ENCODE measurements around the gene DBH.

DBH gene

DNA sequence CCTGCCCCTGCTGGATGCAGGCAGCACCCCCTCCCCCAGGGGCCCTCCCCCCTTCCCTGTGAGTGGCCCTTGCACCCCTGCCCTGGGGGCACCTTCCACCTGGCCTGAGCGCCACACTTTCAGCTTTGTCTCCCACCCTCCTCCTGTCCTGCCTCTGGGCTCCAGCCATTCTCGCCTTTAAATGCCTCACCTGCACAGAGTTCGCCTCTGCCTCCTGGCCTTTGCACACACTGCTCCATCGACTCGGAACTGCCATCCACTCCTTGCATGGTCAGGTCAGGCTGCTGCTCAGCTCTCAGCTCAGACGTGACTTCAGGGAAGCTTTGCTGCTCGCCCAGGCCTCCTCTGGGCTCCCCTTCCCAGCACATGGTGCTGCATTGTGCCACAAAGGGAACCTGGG lies 37.2 kb upstream of the DBH start:
- no peak for DNase-seq (ENCODE audit: low spot score)

DNA sequence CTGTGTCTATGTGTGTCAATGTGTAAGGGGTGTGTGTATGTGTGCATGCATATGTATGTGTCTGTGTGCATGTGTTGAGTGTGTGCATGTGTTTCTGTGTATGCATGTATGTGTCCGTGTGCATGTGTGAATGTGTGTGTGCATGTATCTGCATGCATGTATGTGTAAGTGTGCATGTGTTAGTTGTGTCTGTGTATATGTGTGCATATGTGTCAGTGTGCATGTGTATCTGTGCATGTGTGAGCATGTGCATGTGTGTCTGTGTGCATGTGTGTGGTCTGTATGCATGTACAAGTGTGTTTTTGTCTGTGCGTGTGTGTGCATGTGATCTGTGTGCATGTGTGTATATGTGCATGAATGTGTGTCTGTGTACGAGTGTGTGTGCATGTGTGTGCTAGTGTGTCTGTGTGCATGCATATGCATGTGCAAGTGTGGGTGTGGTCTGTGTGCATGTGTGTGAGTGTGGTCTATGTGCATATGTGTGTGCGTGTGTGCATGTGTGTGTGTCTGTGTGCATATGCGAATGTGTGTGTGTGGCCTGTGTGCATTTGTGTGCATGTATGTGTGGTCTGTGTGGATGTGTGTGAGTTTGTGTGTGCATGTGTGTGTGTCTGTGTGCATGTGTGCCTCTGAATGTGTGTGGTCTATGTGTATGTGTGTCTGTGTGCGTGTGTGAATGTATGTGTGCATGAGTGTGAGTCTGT lies 36.5 kb upstream of the DBH start:
- no peak for DNase-seq (ENCODE audit: low spot score)
- Histone ChIP-seq H3K27ac (no peak overlapping the region), H3K4me3 (no peak overlapping the region)
- TF ChIP-seq, protein P1, sequence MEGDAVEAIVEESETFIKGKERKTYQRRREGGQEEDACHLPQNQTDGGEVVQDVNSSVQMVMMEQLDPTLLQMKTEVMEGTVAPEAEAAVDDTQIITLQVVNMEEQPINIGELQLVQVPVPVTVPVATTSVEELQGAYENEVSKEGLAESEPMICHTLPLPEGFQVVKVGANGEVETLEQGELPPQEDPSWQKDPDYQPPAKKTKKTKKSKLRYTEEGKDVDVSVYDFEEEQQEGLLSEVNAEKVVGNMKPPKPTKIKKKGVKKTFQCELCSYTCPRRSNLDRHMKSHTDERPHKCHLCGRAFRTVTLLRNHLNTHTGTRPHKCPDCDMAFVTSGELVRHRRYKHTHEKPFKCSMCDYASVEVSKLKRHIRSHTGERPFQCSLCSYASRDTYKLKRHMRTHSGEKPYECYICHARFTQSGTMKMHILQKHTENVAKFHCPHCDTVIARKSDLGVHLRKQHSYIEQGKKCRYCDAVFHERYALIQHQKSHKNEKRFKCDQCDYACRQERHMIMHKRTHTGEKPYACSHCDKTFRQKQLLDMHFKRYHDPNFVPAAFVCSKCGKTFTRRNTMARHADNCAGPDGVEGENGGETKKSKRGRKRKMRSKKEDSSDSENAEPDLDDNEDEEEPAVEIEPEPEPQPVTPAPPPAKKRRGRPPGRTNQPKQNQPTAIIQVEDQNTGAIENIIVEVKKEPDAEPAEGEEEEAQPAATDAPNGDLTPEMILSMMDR (IDR thresholded peaks at IDR 0.05): no peak

More for the DNA sequence above, 37.2 kb upstream of the DBH start:
- TF ChIP-seq, protein P1 (IDR thresholded peaks at IDR 0.05): no peak
- no peak overlapping the region for H3K4me3 ChIP-seq
- H3K27ac ChIP-seq: no peak overlapping the region

DNA sequence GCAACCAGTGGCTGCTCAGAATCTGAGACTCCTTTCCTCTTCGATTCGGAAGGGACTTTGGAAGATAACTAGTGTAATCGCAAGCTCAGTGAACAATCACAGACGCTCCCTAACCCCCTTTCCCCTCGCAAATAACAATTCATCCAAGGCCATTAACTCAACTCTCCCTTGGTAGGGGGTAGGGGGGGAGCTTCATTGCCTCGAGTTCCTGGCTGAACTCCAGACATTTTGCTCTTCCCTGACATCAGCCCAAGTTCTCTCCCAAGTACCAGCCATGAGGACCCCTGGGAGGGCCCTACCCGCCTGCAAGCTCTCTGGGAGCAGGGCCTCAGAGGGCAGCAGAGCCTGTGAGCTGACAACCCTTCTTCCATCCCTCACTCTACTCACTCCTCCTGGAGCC lies 35.4 kb upstream of the DBH start:
- TF ChIP-seq, protein P1 (IDR thresholded peaks at IDR 0.05): no peak
- Histone ChIP-seq H3K27ac (no peak overlapping the region), H3K4me3 (no peak overlapping the region)
- DNase-seq (ENCODE audit: low spot score): no peak

DNA sequence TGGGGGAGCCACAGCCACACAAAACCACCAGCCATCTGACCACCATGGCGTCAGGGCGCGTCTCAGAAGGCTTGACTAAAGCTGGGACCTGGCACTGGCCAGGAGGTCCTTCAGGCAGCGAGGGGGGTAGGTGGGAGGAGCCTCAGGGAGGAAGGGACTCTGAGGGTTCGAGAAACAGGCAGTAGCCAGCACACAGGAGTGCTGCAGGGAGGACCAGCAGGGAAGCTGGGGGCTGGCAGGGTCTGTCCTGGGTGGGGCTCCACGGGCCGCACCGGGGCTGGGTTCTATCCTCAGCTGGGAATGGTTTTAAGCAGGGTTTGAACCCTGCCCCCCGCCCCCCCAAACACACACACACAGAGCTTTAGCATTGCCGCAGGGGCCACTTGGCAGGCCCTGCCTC lies 34.4 kb upstream of the DBH start:
- TF ChIP-seq, protein P1 (IDR thresholded peaks at IDR 0.05): no peak
- DNase-seq (ENCODE audit: low spot score): no peak
- no peak overlapping the region for H3K27ac ChIP-seq
- H3K4me3 ChIP-seq: no peak overlapping the region

DNA sequence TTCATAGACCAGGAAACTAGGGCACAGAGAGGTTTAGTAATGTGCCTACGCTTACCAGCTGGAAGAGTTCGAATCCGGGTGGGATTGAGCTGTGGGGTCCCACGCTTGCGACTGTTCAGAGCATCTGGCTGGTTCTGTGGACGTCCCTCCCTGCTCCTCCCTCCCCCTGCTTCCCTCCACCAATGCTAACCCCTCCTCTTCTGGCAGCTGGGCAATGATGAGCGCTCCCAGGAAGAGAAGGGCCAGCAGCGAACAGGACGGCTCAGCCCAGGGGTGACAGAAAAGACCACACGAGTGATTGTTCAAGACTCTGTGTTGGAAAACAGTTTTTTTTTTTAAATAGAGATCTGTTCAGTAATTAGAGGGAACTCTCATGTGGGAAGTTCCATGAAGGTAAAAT lies 33.9 kb upstream of the DBH start:
- Histone ChIP-seq H3K4me3 (no peak overlapping the region), H3K27ac (no peak overlapping the region)
- DNase-seq (ENCODE audit: low spot score): no peak
- TF ChIP-seq, protein P1 (IDR thresholded peaks at IDR 0.05): no peak

DNA sequence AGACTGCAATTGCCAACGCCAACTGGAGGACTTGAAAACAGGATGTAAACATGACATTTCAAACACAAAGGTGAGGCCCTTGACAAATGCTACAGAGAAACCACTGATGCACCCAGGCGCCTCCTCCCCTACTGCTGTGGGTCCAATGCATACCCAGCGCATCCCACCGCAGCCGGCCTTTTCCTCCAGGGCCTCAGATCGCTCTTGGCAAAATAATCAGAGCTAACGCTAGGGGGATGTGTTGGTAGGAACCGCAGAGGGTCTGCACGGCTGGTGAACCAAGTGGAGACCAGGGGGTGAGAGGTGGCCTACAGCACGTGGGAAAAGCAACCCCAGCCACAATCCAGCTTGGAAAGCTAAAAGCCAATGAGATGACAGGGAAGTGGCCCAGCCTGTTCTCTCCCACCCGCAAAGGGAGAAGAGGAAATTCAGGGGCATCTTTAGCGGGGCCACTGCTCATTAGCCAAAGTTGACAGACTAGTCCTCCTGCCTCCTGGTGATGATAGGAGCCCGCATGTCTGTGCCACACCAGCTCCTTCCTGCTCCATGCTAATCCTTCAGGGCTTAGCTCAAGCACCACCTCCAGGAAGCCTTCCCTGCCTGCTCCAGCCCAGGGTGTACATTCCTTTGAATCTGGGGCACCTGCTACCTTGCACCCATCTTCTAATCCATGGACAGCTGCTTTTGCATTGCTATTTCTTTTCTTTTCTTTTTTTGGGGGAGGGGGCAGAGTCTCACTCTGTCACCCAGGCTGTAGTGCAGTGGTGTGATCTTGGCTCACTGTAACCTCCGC lies 32.8 kb upstream of the DBH start:
- TF ChIP-seq, protein P1 (IDR thresholded peaks at IDR 0.05): no peak
- H3K27ac ChIP-seq: no peak overlapping the region
- DNase-seq (ENCODE audit: low spot score): no peak
- H3K4me3 ChIP-seq: no peak overlapping the region

DNA sequence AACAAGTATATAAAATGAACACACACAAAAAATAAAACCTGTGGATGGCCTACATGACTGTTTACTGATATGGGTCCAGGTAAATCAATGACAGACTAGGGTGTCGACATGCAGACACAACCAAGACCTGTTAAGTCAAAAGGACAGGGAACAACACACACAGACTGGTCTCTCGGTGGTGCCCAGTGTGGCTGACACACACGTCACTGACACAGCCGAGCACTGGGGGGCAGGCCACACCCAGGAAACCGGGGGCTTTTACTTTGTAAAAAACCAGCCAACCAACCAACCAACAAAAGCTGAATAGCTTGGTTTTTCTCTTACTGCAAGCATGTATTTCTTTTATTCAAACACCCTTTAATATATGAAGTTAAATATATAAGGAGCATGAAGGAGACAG lies 31.9 kb upstream of the DBH start:
- no peak overlapping the region for H3K4me3 ChIP-seq
- TF ChIP-seq, protein P1 (IDR thresholded peaks at IDR 0.05): no peak
- no peak for DNase-seq (ENCODE audit: low spot score)
- H3K27ac ChIP-seq: no peak overlapping the region
